Activated gamma-delta T cell treated with anti-CD3 and anti-CD28 coated beads, Interleukin-2, amount 50 U/mL, for 16 hours (primary cell): ENCODE data around the gene ZFPM1.
A peak's percentile ranks its signal among the peaks of the same experiment; 100 is the strongest.

Experiments
- DNase-seq: peaks from one replicate; pipeline ENCODE4 v3.0.0-alpha.2; 2020; ENCODE audit warnings: low read depth

ZFPM1 gene

GRCh38 chr16:88434353-88434690, 18.8 kb upstream of the ZFPM1 start:
- no peak for DNase-seq

- no peak for DNase-seq
These were observed 18.3 kb upstream of the ZFPM1 start for GRCh38 chr16:88434746-88435145.

DNA sequence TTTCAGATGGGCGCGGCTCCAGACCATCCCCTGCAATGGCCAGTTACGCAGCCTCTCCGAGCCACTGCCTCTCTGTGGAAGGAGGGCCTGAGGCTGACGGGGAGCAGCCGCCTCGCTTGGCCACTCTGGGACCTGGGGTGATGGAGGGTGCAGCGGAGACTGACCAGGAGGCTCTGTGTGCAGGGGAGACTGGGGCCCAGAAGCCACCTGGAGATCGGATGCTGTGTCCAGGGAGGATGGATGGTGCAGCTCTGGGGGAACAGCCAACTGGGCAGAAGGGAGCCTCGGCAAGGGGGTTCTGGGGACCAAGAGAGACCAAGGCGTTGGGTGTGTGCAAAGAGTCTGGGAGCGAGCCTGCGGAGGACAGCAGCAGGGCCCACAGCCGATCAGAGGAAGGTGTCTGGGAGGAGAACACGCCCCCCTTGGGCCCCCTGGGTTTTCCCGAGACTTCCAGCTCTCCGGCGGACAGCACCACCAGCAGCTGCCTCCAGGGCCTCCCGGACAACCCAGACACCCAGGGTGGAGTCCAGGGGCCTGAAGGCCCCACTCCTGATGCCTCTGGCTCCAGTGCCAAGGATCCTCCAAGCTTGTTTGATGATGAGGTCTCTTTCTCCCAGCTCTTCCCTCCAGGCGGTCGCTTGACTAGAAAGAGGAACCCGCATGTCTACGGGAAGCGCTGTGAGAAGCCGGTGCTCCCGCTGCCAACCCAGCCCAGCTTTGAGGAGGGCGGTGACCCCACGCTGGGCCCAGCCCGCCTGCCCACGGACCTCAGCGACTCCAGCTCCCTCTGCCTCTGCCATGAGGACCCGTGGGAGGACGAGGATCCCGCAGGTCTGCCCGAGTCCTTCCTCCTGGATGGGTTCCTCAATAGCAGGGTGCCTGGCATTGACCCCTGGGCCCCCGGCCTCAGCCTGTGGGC, 17.4 kb upstream of the ZFPM1 start:
- DNase-seq, result no peak

DNA sequence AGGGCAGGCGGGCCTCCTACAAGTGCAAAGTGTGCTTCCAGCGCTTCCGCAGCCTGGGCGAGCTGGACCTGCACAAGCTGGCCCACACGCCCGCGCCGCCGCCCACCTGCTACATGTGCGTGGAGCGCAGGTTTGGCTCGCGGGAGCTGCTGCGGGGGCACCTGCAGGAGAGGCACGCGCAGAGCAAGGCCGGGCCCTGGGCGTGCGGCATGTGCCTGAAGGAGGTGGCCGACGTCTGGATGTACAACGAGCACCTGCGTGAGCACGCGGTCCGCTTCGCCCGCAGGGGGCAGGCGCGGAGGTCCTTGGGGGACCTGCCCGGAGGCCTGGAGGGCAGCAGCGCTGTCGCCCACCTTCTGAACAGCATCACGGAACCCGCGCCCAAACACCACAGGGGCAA, 16.3 kb upstream of the ZFPM1 start:
- DNase-seq, result no peak

- peak; percentile 57 for DNase-seq
These were observed 15.6 kb upstream of the ZFPM1 start for GRCh38 chr16:88437367-88437964.

DNA sequence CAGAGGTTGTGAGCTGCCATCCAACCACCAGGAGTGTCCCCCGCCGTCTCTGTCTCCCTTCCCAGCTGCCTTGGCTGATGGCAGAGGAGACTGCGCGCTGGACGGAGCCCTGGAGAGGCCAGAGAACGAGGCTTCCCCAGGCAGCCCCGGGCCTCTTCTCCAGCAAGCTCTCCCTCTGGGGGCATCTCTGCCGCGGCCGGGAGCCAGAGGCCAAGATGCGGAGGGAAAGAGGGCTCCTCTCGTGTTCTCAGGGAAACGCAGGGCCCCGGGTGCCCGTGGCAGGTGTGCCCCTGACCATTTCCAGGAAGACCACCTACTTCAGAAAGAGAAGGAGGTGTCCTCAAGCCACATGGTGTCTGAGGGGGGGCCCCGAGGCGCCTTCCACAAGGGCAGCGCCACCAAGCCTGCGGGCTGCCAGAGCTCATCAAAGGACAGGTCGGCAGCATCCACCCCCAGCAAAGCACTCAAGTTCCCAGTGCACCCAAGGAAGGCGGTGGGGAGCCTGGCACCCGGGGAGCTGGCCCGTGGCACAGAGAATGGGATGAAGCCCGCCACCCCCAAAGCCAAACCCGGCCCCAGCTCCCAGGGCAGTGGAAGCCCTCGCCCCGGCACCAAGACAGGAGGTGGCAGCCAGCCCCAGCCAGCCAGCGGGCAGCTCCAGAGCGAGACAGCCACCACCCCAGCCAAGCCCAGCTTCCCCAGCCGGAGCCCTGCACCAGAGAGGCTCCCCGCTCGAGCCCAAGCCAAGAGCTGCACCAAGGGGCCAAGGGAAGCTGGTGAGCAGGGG, 14.8 kb upstream of the ZFPM1 start:
- no peak for DNase-seq

GRCh38 chr16:88439016-88439415, 14.1 kb upstream of the ZFPM1 start:
- no peak for DNase-seq

DNA sequence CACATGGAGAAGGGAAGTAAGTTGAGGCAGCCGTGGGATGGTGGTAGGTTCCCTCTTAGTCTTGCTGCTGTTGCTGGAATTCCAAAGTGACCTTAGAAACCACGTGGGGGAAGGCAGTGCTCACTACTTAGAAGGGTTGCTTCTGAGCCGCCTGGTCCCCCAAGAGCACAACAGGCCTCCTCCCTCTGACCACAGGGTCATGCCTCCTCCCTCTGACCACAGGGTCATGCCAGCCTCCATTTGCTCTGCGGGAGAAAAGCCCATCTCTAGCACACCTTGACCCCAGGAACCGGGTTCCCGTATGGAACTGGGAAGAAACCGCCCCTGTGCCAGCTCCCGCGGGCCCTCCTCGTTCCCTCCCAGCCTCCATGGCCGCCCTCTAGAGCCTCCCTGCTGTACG, 13.4 kb upstream of the ZFPM1 start:
- DNase-seq, result no peak

DNA sequence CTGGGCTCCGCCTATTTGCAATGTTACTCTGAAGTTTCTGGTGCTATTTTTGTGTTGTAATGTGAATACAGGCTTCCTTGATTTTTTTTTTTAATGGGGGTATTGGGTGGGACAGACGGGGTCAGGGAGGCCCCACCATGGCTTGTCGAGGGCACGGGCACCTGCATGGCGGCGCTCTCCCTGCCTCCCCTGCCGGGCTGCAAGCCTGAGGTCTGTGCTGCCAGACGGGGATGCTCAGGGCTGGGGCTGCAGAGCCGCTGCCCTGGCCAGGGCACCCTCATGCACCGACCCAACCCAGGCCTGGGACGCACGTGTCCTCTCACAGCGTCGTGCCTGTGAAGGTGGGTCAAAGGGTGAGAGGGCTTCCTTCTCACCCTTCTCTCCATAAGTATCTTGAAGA, 13.0 kb upstream of the ZFPM1 start:
- DNase-seq, result no peak

DNA sequence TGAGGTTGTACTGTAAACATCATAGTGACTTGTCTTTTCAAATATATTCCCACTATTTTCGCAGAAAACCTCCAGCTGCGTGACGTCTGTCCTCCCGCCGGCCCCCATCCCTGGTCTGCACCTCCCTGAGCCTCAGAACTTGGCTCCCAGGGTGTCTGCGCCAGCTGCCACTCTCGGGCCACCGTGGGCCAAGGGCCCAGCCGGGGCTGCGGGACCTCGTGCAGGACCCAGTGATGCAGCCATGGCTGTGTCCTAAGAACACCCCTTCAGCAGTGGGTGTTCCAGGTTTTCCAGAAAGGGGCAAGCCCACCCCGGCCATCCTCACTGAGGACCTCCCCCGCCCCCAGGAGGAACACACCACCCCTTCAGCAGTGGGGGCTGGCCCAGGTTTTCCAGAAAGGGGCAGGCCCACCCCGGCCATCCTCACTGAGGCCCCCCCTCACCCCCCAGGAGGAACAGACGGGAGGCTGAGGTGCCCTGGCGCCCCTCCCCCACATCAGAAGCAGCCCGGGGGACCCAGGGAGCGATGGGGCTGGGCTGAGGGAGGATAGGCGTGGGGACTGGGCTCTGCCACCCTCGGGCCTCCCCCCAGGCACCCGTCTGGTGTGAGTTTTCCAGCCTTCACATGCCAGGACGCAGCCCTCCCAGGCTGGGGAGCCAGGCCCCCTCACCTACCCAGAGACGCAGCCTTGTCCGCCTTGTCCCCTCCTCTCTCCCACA, 12.2 kb upstream of the ZFPM1 start:
- DNase-seq, result no peak

- DNase-seq, result no peak
These were observed 11.6 kb upstream of the ZFPM1 start for GRCh38 chr16:88441460-88441859.

DNA sequence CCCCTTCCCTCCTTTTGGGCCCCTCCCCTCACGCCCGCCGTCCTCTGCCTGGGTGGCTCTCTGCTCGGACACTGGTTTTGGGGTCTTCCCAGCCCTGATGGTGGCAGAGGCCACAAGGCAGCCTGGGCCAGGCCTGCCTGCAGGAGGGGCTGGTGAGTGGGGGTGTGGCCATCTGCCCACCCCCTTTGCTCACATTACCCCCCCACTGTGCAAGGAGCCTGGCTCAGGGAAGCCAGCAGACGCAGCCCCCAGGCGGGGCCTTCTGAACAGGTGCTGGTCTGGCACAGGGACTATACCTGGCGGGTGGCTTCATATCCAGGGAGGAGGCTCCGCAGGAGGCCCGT, 10.7 kb upstream of the ZFPM1 start:
- no peak for DNase-seq

- peak; percentile 74 for DNase-seq
These were observed 10.1 kb upstream of the ZFPM1 start for GRCh38 chr16:88442727-88443576.

- DNase-seq, result no peak
These were observed 8.1 kb upstream of the ZFPM1 start for GRCh38 chr16:88444826-88445582.

DNA sequence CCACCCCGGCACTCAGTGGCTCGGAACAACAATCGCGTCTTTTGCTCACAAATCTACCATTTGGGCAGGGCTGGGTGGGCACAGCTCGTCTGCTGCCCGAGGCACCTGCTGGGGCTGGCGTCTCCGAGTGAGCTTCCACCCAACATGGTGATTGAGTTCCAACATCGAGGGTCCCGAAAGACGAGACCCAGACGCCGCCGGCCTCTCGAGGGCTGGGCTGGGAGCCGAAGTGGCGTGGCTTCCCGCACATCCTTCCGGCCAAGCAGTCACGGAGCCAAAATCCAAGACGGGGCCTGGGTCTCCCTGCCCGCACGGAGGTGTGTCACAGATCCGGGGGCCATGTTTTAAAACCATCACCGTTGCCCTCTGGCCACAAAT, 7.5 kb upstream of the ZFPM1 start:
- no peak for DNase-seq

GRCh38 chr16:88446061-88446460, 7.0 kb upstream of the ZFPM1 start:
- DNase-seq, result no peak

- no peak for DNase-seq
These were observed 6.3 kb upstream of the ZFPM1 start for GRCh38 chr16:88446736-88447135.

- DNase-seq, result no peak
These were observed 5.2 kb upstream of the ZFPM1 start for GRCh38 chr16:88447881-88448280.

GRCh38 chr16:88448461-88449266, 4.4 kb upstream of the ZFPM1 start:
- no peak for DNase-seq

- no peak for DNase-seq
These were observed 3.9 kb upstream of the ZFPM1 start for GRCh38 chr16:88449267-88449561.
